ENCODE results near the gene TSC2.

DNA sequence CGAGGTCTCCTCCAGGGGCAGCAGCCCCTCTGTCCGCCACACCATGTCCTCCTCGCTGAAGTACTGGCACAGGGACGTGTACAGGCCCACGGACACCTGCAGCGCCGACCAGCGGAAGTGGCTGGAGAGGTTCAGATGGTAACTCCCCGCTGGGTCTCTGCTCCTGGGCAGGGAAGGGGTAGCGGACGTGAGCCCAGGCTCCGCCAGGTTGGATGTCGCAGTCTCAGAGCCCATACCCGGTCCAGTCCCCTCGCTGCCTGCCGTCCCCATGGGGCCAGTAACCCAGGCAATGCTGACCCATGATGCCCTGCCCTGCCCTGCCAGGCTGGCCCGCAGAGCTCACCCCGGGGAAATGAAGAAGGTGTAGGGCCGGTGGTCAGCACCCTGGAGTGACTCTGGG lies 54.7 kb downstream of the TSC2 start:
- TF ChIP-seq EP300 (conservative IDR thresholded peaks at IDR 0.05; ENCODE audit: poor library complexity, severe bottlenecking) (no peak), POLR2AphosphoS5 (IDR thresholded peaks at IDR 0.05) (no peak), TAF1 (IDR thresholded peaks at IDR 0.05; ENCODE audit: low read depth) (no peak)
- TF ChIP-seq, protein P1, sequence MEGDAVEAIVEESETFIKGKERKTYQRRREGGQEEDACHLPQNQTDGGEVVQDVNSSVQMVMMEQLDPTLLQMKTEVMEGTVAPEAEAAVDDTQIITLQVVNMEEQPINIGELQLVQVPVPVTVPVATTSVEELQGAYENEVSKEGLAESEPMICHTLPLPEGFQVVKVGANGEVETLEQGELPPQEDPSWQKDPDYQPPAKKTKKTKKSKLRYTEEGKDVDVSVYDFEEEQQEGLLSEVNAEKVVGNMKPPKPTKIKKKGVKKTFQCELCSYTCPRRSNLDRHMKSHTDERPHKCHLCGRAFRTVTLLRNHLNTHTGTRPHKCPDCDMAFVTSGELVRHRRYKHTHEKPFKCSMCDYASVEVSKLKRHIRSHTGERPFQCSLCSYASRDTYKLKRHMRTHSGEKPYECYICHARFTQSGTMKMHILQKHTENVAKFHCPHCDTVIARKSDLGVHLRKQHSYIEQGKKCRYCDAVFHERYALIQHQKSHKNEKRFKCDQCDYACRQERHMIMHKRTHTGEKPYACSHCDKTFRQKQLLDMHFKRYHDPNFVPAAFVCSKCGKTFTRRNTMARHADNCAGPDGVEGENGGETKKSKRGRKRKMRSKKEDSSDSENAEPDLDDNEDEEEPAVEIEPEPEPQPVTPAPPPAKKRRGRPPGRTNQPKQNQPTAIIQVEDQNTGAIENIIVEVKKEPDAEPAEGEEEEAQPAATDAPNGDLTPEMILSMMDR (IDR thresholded peaks at IDR 0.05; ENCODE audit: poor library complexity, severe bottlenecking): no peak
- TF ChIP-seq, protein P2, sequence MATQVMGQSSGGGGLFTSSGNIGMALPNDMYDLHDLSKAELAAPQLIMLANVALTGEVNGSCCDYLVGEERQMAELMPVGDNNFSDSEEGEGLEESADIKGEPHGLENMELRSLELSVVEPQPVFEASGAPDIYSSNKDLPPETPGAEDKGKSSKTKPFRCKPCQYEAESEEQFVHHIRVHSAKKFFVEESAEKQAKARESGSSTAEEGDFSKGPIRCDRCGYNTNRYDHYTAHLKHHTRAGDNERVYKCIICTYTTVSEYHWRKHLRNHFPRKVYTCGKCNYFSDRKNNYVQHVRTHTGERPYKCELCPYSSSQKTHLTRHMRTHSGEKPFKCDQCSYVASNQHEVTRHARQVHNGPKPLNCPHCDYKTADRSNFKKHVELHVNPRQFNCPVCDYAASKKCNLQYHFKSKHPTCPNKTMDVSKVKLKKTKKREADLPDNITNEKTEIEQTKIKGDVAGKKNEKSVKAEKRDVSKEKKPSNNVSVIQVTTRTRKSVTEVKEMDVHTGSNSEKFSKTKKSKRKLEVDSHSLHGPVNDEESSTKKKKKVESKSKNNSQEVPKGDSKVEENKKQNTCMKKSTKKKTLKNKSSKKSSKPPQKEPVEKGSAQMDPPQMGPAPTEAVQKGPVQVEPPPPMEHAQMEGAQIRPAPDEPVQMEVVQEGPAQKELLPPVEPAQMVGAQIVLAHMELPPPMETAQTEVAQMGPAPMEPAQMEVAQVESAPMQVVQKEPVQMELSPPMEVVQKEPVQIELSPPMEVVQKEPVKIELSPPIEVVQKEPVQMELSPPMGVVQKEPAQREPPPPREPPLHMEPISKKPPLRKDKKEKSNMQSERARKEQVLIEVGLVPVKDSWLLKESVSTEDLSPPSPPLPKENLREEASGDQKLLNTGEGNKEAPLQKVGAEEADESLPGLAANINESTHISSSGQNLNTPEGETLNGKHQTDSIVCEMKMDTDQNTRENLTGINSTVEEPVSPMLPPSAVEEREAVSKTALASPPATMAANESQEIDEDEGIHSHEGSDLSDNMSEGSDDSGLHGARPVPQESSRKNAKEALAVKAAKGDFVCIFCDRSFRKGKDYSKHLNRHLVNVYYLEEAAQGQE (IDR thresholded peaks at IDR 0.05; ENCODE audit: borderline replicate concordance): no peak
